Measurements from ENCODE around the gene STX8. TPM values are rescaled to one million over a fixed set of nuclear protein-coding genes. Genes with fewer than 3 reads are reported as not detected.

STX8 gene
- total and polyA plus RNA-seq, 9 of the 15 experiments (the other 6 are each of a cell fraction or from before 2014, with no cell fraction given), result 14.6 to 42.5 (median 22.1) TPM

GRCh38 chr17:9364837-9365430 is 210.7 kb downstream of the STX8 start:
- BruUV-seq (replicated peaks), result no TSS peak
- Histone ChIP-seq H3K9ac (ENCODE audit: insufficient read depth in 1 of 2, low read depth in 2 of 2, low read length in 2 of 2) (no peak overlapping the region), H3K9me1 (ENCODE audit: control insufficient read depth, insufficient read depth, low read length) (no peaks in the 10 kb centered on the region), H3K27me3 (ENCODE audit: control insufficient read depth in 2 of 2, insufficient read depth in 2 of 2, low read length in 2 of 2) (peaks cover 0 to 4% of the 10 kb centered on the region in 2 experiments; a peak in 1 of 5 replicates), H2AFZ (ENCODE audit: low read depth, low read length) (no peak overlapping the region), H3K4me1 (replicated peaks in 1 of 2; ENCODE audit: control insufficient read depth in 2 of 2, insufficient read depth in 2 of 2, low read length in 2 of 2) (no peaks in the 10 kb centered on the region), H3K4me3 (no peak overlapping the region), H3K36me3 (ENCODE audit: control insufficient read depth, insufficient read depth, low read length) (no peaks in the 10 kb centered on the region), H3K79me2 (ENCODE audit: control insufficient read depth, insufficient read depth, low read length) (no peaks in the 10 kb centered on the region), H3K9me3 (replicated peaks; ENCODE audit: control insufficient read depth, insufficient read depth, low read depth, low read length) (no peaks in the 10 kb centered on the region), H3K4me2 (ENCODE audit: insufficient read depth, low read length) (no peak overlapping the region), H3K27ac (ENCODE audit: extremely low read depth, low read depth, low read length) (no peak overlapping the region), H4K20me1 (replicated peaks; ENCODE audit: control insufficient read depth, insufficient read depth, low read length) (no peaks in the 10 kb centered on the region)
- ATAC-seq (no peak), FAIRE-seq (no peak), DNase-seq (ENCODE audit: extremely low read depth in 1 of 4, low spot score in 3 of 4) (no peak)
- ChIA-PET POLR2A (no interaction called here), CTCF (ENCODE audit: low intra/inter-chr PET ratio) (no interaction called here)
- TF ChIP-seq CBFB (CRISPR knock-in tag; IDR thresholded peaks at IDR 0.05), result no peak
- no peak for TF ChIP-seq RBBP5 (IDR thresholded peaks at IDR 0.05; ENCODE audit: borderline replicate concordance, insufficient read depth, low read length, poor library complexity, severe bottlenecking)
- no peak for TF ChIP-seq ASH1L (IDR thresholded peaks at IDR 0.05; ENCODE audit: borderline replicate concordance, low read depth, partially characterized antibody)
- TF ChIP-seq ZNF395 (CRISPR knock-in tag; IDR thresholded peaks at IDR 0.05), result no peak
- TF ChIP-seq, protein P1, sequence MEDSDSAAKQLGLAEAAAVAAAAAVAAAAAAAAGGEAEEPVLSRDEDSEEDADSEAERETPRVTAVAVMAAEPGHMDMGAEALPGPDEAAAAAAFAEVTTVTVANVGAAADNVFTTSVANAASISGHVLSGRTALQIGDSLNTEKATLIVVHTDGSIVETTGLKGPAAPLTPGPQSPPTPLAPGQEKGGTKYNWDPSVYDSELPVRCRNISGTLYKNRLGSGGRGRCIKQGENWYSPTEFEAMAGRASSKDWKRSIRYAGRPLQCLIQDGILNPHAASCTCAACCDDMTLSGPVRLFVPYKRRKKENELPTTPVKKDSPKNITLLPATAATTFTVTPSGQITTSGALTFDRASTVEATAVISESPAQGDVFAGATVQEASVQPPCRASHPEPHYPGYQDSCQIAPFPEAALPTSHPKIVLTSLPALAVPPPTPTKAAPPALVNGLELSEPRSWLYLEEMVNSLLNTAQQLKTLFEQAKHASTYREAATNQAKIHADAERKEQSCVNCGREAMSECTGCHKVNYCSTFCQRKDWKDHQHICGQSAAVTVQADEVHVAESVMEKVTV (CRISPR knock-in tag; IDR thresholded peaks at IDR 0.05), result no peak
- no peak for TF ChIP-seq GATA2 (CRISPR knock-in tag; IDR thresholded peaks at IDR 0.05)
- no peak for TF ChIP-seq ATF3 (IDR thresholded peaks at IDR 0.05)
- no peak for TF ChIP-seq ATF3 (CRISPR knock-in tag; conservative IDR thresholded peaks at IDR 0.05)
- no peak for TF ChIP-seq SRSF1 (IDR thresholded peaks at IDR 0.05; ENCODE audit: low read depth, low read length)
- 0% methylated on average over 3 of the region's 3 CpGs for WGBS (ENCODE audit: insufficient coverage, low coverage, missing lambda C conversion rate)
- in situ Hi-C loops (cut with MboI), result no loop called here
- intact Hi-C loops (cut with micrococcal nuclease), result no loop called here
